Mesenchymal stem cell (in vitro differentiated cells and primary cell): Measurements from ENCODE around the gene GOLGA6L1.
"Not testable (repeated sequence)": the region's sequence is repeated elsewhere in the genome, so short reads cannot be mapped to it uniquely, and the experiment has no call there.

Experiments used
- DNase-seq: peaks from one replicate; pipeline ENCODE4 v3.0.0-alpha.2; 2013
- H2AFZ ChIP-seq: one replicate; pipeline ENCODE4 v1.6.1; 2013; ENCODE audit warnings: low read depth, mild to moderate bottlenecking, control low read depth, inconsistent platforms, low read length, moderate library complexity
- H2AK5ac ChIP-seq: 2 replicates; pipeline ENCODE4 v1.6.1; 2013; ENCODE audit warnings: low read length, moderate library complexity, mild to moderate bottlenecking, inconsistent platforms; ENCODE audit not compliant: severe bottlenecking
- H2BK120ac ChIP-seq: one replicate; pipeline ENCODE4 v1.6.1; 2013; ENCODE audit warnings: low read depth, mild to moderate bottlenecking, inconsistent platforms, low read length, moderate library complexity
- H2BK12ac ChIP-seq, 2 experiments: one replicate each; pipeline ENCODE4 v1.6.1; 2013; ENCODE audit warnings: inconsistent platforms in 2 of 2, low read length in 2 of 2, mild to moderate bottlenecking in 2 of 2, moderate library complexity in 2 of 2, control low read depth in 1 of 2
- H2BK15ac ChIP-seq: one replicate; pipeline ENCODE4 v1.6.1; 2013; ENCODE audit warnings: mild to moderate bottlenecking, low read depth, inconsistent platforms; ENCODE audit not compliant: poor library complexity, severe bottlenecking
- H2BK5ac ChIP-seq: 2 replicates; pipeline ENCODE4 v1.6.1; 2013; ENCODE audit warnings: low read depth, mild to moderate bottlenecking, low read length, control low read depth, inconsistent platforms; ENCODE audit not compliant: poor library complexity, severe bottlenecking
- H3K14ac ChIP-seq, 2 experiments: one replicate each; pipeline ENCODE4 v1.6.1; 2013; ENCODE audit warnings: inconsistent platforms in 2 of 2, low read length in 2 of 2, control low read depth in 1 of 2, mild to moderate bottlenecking in 1 of 2, moderate library complexity in 1 of 2
- H3K18ac ChIP-seq, 2 experiments: one replicate each; pipeline ENCODE4 v1.6.1; 2013; ENCODE audit warnings: inconsistent platforms in 2 of 2, low read length in 2 of 2, control low read depth in 1 of 2, low read depth in 1 of 2, mild to moderate bottlenecking in 1 of 2
- H3K23ac ChIP-seq, 2 experiments: one replicate each; pipeline ENCODE4 v1.6.1; 2013; ENCODE audit warnings: inconsistent platforms in 2 of 2, low read length in 2 of 2, mild to moderate bottlenecking in 2 of 2, moderate library complexity in 2 of 2, control low read depth in 1 of 2
- H3K27ac ChIP-seq: 2 replicates; pipeline ENCODE4 v1.5.1; 2013; ENCODE audit warnings: mild to moderate bottlenecking, moderate library complexity, low read length, control low read depth, inconsistent platforms; ENCODE audit not compliant: poor library complexity, severe bottlenecking
- H3K27me3 ChIP-seq, 2 experiments: 2 replicates each; pipeline versions ENCODE4 v1.6.1 to v1.7.0; 2013; ENCODE audit warnings: low read length in 2 of 2, mild to moderate bottlenecking in 2 of 2, moderate library complexity in 2 of 2, control low read depth in 1 of 2, inconsistent platforms in 1 of 2; ENCODE audit not compliant: control insufficient read depth in 1 of 2, insufficient read depth in 1 of 2
- H3K36me3 ChIP-seq, 2 experiments: 2 replicates each; pipeline versions ENCODE4 v1.6.1 to v1.7.0; 2013; ENCODE audit warnings: low read length in 2 of 2, control low read depth in 1 of 2, inconsistent platforms in 1 of 2, low read depth in 1 of 2, mild to moderate bottlenecking in 1 of 2; ENCODE audit not compliant: insufficient read depth in 2 of 2, control insufficient read depth in 1 of 2
- H3K4ac ChIP-seq, 2 experiments: one replicate each; pipeline ENCODE4 v1.6.1; 2013; ENCODE audit warnings: inconsistent platforms in 2 of 2, low read length in 2 of 2, mild to moderate bottlenecking in 2 of 2, moderate library complexity in 2 of 2, control low read depth in 1 of 2, low read depth in 1 of 2
- H3K4me1 ChIP-seq: 2 replicates; pipeline ENCODE4 v1.6.1; 2013; ENCODE audit warnings: low read depth, low read length, control low read depth; ENCODE audit not compliant: control insufficient read depth, insufficient read depth
- H3K4me2 ChIP-seq: 2 replicates; pipeline ENCODE4 v1.6.1; 2013; ENCODE audit warnings: low read length, mild to moderate bottlenecking, inconsistent platforms; ENCODE audit not compliant: poor library complexity, severe bottlenecking
- H3K4me3 ChIP-seq, 2 experiments: 2 replicates each; pipeline versions ENCODE4 v1.5.1 to v1.7.0; 2013; ENCODE audit warnings: low read length in 2 of 2, mild to moderate bottlenecking in 2 of 2, control low read depth in 1 of 2, low read depth in 1 of 2; ENCODE audit not compliant: insufficient read depth in 1 of 2
- H3K79me1 ChIP-seq: replicated peaks from 2 replicates; pipeline ENCODE4 v1.6.1; 2013; ENCODE audit warnings: mild to moderate bottlenecking, control low read depth, low read length, inconsistent platforms; ENCODE audit not compliant: poor library complexity, severe bottlenecking
- H3K9ac ChIP-seq: 2 replicates; pipeline ENCODE4 v1.7.0; 2013; ENCODE audit warnings: mild to moderate bottlenecking, low read length, moderate library complexity
- H3K9me3 ChIP-seq: 2 replicates; pipeline ENCODE4 v1.7.0; 2013; ENCODE audit warnings: mild to moderate bottlenecking, low read length; ENCODE audit not compliant: control insufficient read depth
- H4K8ac ChIP-seq: one replicate; pipeline ENCODE4 v1.6.1; 2013; ENCODE audit warnings: inconsistent platforms, mild to moderate bottlenecking, low read length, moderate library complexity
- H4K91ac ChIP-seq: one replicate; pipeline ENCODE4 v1.6.1; 2013; ENCODE audit warnings: mild to moderate bottlenecking, low read length, inconsistent platforms
- WGBS: methylation state at CpG from one replicate; pipeline ENCODE4 v1.1.7; 2013; ENCODE audit warnings: mixed read lengths; 5-methylcytosine and 5-hydroxymethylcytosine counted together

GOLGA6L1 gene

DNA sequence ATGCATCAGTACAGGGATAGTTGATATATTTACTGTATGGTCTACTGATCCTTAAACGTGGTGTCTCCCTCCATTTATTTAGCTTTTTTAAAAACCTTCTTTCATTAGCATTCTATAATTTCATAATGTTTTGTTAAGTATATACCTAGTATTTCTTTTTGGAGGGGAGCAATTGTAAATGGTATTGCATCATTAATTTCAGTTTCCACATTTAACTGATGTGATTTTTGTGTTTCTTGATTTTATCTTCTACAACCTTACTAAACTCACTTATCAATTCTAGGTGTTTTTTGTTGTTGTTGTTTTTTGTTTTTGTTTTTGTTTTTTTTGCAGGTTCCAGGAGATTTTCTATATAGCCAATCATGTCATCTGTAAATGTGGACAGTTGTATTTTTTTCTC lies 18.4 kb downstream of the GOLGA6L1 start:
- Histone ChIP-seq H3K18ac (no peak overlapping the region), H3K4me1 (no peaks in the 10 kb centered on the region), H2BK15ac (no peak overlapping the region), H3K27ac (no peak overlapping the region), H3K23ac (no peak overlapping the region), H2BK5ac (no peak overlapping the region), H3K27me3 (no peaks in the 10 kb centered on the region), H4K91ac (no peak overlapping the region), H3K4ac (no peak overlapping the region), H3K9me3 (no peaks in the 10 kb centered on the region), H2BK120ac (no peak overlapping the region), H3K79me1 (no peaks in the 10 kb centered on the region), H3K4me2 (no peak overlapping the region), H2AK5ac (no peak overlapping the region), H4K8ac (no peak overlapping the region), H3K36me3 (no peaks in the 10 kb centered on the region), H3K14ac (no peak overlapping the region), H2BK12ac (no peak overlapping the region), H2AFZ (no peak overlapping the region), H3K4me3 (no peak overlapping the region), H3K9ac (no peak overlapping the region)
- no peak for DNase-seq
- WGBS, result no CpG with 5 or more reads among the region's 1 CpG

DNA sequence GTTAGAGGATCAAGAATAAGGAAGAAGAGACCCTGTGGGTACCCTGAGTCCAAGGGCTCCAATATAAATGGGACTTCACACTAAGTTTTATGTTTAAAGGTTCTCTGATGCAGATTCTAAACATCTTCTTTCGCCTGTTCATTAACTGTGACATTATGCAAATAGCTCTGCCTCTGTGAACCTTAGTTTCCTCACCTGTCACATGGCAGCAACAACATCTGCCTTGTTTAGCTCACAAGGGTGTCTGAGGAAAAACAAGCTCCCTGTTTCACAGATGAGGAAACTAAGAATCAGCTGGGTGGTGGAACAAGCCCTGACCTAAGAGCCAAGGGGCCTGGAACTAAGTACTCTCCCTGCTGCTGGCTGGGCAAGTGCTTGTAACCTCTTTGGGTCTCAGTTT lies 40.8 kb downstream of the GOLGA6L1 start:
- Histone ChIP-seq H2BK15ac (no peak overlapping the region), H3K4me1 (no peaks in the 10 kb centered on the region), H3K9ac (no peak overlapping the region), H2AFZ (no peak overlapping the region), H3K27me3 (peaks cover 4 to 6% of the 10 kb centered on the region in 2 experiments), H2AK5ac (no peak overlapping the region), H3K4me3 (no peak overlapping the region), H3K36me3 (no peaks in the 10 kb centered on the region), H3K79me1 (no peaks in the 10 kb centered on the region), H3K14ac (no peak overlapping the region), H3K23ac (no peak overlapping the region), H3K27ac (no peak overlapping the region), H4K91ac (no peak overlapping the region), H3K4ac (no peak overlapping the region), H3K18ac (no peak overlapping the region), H2BK12ac (no peak overlapping the region), H2BK5ac (no peak overlapping the region), H2BK120ac (no peak overlapping the region), H4K8ac (no peak overlapping the region), H3K9me3 (no peaks in the 10 kb centered on the region), H3K4me2 (no peak overlapping the region)
- WGBS, result 58% methylated on average over 1 of the region's 1 CpG
- no peak for DNase-seq

DNA sequence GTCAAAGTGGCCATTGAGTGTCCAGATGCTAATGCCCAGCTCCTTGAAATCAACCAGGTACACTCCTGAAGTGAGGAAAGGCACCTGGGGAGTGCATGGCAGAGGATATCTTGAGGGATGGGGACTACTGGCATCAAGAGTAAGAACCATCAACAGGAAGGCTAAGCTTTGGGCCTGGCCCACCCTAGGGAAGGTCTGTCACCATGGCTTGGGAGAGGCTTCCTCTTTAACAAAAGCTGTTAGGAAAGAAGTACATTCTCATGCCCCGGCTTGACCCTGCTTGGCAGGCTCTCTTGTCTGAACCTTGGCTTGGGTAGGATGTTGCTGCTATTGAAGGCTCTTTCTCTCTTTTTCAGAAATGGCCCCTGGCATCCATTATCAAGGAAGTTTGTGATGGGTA lies 53.5 kb downstream of the GOLGA6L1 start:
- H3K18ac ChIP-seq, result no peak overlapping the region
- no peak overlapping the region for H3K4me2 ChIP-seq
- no peak overlapping the region for H3K14ac ChIP-seq
- H3K9me3 ChIP-seq, result no peaks in the 10 kb centered on the region
- H3K36me3 ChIP-seq, result no peaks in the 10 kb centered on the region
- H2BK120ac ChIP-seq, result no peak overlapping the region
- H3K27ac ChIP-seq, result no peak overlapping the region
- WGBS, result 70% methylated on average over 1 of the region's 1 CpG
- no peak overlapping the region for H2AK5ac ChIP-seq
- no peak overlapping the region for H3K4ac ChIP-seq
- H4K8ac ChIP-seq, result no peak overlapping the region
- no peak overlapping the region for H3K4me3 ChIP-seq
- peaks cover 0 to 16% of the 10 kb centered on the region in 2 experiments for H3K27me3 ChIP-seq
- no peaks in the 10 kb centered on the region for H3K4me1 ChIP-seq
- H2AFZ ChIP-seq, result no peak overlapping the region
- no peak overlapping the region for H2BK15ac ChIP-seq
- H3K79me1 ChIP-seq, result no peaks in the 10 kb centered on the region
- no peak for DNase-seq
- H2BK12ac ChIP-seq, result no peak overlapping the region
- no peak overlapping the region for H3K23ac ChIP-seq
- no peak overlapping the region for H2BK5ac ChIP-seq
- H4K91ac ChIP-seq, result no peak overlapping the region
- no peak overlapping the region for H3K9ac ChIP-seq

DNA sequence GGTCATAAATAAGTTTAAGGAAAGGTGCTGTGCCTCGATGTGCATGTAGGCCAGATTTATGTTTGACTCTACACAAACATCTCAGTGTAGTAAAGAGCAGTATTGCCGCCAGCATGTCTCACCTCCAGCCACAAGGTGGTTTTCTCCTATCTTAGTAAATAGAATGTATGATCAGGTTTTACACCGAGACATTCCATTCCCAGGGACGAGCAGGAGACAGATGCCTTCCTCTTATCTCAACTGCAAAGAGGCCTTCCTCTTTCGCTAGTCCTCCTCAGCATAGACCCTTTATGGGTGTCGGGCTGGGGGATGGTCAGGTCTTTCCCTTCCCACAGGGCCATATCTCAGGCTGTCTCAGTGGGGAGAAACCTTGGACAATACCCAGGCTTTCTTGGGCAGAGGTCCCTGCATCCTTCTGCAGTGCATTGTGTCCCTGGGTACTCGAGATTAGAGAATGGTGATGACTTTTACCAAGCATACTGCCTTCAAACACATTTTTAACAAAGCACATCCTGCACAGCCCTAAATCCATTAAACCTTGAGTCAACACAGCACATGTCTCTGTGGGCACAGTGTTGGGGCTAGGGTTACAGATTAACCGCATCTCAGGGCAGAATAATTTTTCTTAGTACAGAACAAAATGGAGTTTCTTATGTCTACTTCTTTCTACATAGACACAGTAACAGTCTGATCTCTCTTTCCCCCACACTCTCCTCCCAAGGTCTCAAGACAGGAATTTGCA lies 54.5 kb downstream of the GOLGA6L1 start:
- H2AK5ac ChIP-seq, H3K4me3 ChIP-seq, H3K27ac ChIP-seq, H3K79me1 ChIP-seq, H2BK12ac ChIP-seq, H3K4me2 ChIP-seq, H3K14ac ChIP-seq, DNase-seq, H2AFZ ChIP-seq, H4K8ac ChIP-seq, H3K4ac ChIP-seq, H3K9me3 ChIP-seq, H3K18ac ChIP-seq, H3K9ac ChIP-seq, H3K36me3 ChIP-seq, H3K23ac ChIP-seq, H2BK15ac ChIP-seq, H2BK120ac ChIP-seq, H2BK5ac ChIP-seq, H3K4me1 ChIP-seq, H4K91ac ChIP-seq: not testable (repeated sequence)
- peaks cover 0 to 16% of the 10 kb centered on the region in 2 experiments for H3K27me3 ChIP-seq
- 70% methylated on average over 4 of the region's 8 CpGs for WGBS
